Lower lobe of right lung (tissue), 2 donors: ENCODE measurements around the gene SMOC1. TPM values are rescaled to one million over a fixed set of nuclear protein-coding genes. Genes with fewer than 3 reads are reported as not detected.

Experiments
- ATAC-seq, 2 donors: fragments of 200-7000 bp; cut with Tn5 transposase; one replicate each; pipeline ENCODE4 v1.9.1; 2020 to 2022; ENCODE audit warnings: mild to moderate bottlenecking in 2 of 2, moderate library complexity in 2 of 2
- DNase-seq: peaks from one replicate; pipeline ENCODE4 v3.0.0-alpha.2; 2020
- H3K27ac ChIP-seq: fragments of 200-600 bp; one replicate; pipeline ENCODE4 v1.8.0; 2022
- H3K27me3 ChIP-seq: fragments of 200-600 bp; one replicate; pipeline ENCODE4 v1.8.0; 2022; ENCODE audit warnings: low read depth
- H3K36me3 ChIP-seq: fragments of 200-600 bp; one replicate; pipeline ENCODE4 v1.8.0; 2022; ENCODE audit warnings: mild to moderate bottlenecking
- H3K4me1 ChIP-seq: fragments of 200-600 bp; one replicate; pipeline ENCODE4 v1.8.0; 2022
- H3K4me3 ChIP-seq: fragments of 200-600 bp; one replicate; pipeline ENCODE4 v1.8.0; 2022; ENCODE audit warnings: mild to moderate bottlenecking
- H3K9me3 ChIP-seq: fragments of 200-600 bp; one replicate; pipeline ENCODE4 v1.8.0; 2022
- intact Hi-C: fragments of 100-400 bp; cut with DNase I; formaldehyde crosslinking; loops from one replicate; pipeline ENCODE4 v1.11.0; 2022
- total RNA-seq: library from RNA; stranded (reverse); fragmentation: NEBNext Ultra II Directional; extraction: Animal tissue kit (Norgen Biotek cat#: 25700); gene quantifications from one replicate; pipeline ENCODE4 v1.2.1, GENCODE V29; 2021
- TF ChIP-seq, protein P1 (sequence below): fragments of 200-600 bp; IDR thresholded peaks from one replicate; pipeline ENCODE4 v1.8.0; 2022; ENCODE audit warnings: antibody characterized with exemption, mild to moderate bottlenecking
- donor health status: DM: no; HTN: yes; CAD: no; lungs with severe emphysema.

SMOC1 gene
- total RNA-seq, 1 donor from 2014 or later, result 1.1 TPM

DNA sequence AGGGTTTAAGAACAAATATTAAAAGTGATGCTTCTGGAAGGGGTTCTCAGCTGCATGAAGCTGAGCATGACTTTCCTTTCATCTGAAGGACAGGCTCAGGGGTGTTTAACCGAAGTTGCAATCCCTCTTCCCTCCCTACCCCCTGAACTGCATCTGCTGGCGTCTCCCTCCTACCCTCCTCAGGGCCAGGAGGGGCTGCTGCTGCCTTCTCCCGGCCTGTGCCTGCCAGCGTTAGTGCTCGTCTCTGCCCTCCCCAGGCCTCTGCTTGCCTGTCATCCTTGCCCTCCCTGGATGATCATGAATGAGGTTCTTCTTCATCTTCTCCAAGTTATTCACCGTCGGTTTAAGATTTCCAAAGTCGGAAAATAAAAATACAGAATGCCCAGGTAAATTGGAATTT lies 12.2 kb downstream of the SMOC1 start:
- no peaks in the 10 kb centered on the region for H3K36me3 ChIP-seq
- no peaks in the 10 kb centered on the region for H3K4me1 ChIP-seq
- H3K9me3 ChIP-seq, result no peaks in the 10 kb centered on the region
- H3K27me3 ChIP-seq, result no peaks in the 10 kb centered on the region
- TF ChIP-seq, protein P1, sequence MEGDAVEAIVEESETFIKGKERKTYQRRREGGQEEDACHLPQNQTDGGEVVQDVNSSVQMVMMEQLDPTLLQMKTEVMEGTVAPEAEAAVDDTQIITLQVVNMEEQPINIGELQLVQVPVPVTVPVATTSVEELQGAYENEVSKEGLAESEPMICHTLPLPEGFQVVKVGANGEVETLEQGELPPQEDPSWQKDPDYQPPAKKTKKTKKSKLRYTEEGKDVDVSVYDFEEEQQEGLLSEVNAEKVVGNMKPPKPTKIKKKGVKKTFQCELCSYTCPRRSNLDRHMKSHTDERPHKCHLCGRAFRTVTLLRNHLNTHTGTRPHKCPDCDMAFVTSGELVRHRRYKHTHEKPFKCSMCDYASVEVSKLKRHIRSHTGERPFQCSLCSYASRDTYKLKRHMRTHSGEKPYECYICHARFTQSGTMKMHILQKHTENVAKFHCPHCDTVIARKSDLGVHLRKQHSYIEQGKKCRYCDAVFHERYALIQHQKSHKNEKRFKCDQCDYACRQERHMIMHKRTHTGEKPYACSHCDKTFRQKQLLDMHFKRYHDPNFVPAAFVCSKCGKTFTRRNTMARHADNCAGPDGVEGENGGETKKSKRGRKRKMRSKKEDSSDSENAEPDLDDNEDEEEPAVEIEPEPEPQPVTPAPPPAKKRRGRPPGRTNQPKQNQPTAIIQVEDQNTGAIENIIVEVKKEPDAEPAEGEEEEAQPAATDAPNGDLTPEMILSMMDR, result no peak
- DNase-seq (no peak), ATAC-seq (no peak)
- no peak overlapping the region for H3K4me3 ChIP-seq
- intact Hi-C loops, result no loop called here
- H3K27ac ChIP-seq, result no peak overlapping the region

DNA sequence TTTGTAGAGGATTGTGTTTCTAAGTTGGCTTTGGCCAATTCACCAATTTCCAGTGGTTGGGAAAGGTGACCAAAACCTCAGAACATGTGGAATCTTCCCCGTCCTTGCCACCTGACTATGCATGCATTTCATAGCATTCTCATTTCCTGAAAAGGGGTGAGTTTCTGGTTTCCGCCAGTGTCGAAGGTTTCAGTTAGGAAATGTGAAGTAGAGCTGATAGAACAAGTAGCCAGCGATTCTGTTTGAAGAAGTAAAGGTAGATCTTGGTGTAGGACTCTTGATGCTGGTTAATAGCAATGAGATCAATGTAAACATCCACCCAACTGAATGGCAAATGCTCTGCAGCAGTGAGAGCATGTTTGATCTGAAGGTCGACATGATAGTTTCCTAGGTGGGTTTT lies 15.9 kb downstream of the SMOC1 start:
- TF ChIP-seq, protein P1, result no peak
- Histone ChIP-seq H3K27me3 (no peaks in the 10 kb centered on the region), H3K4me3 (no peak overlapping the region), H3K27ac (no peak overlapping the region), H3K9me3 (peaks cover 20% of the 10 kb centered on the region), H3K36me3 (no peaks in the 10 kb centered on the region), H3K4me1 (no peaks in the 10 kb centered on the region)
- no peak for ATAC-seq
- intact Hi-C loops, result no loop called here
- no peak for DNase-seq

DNA sequence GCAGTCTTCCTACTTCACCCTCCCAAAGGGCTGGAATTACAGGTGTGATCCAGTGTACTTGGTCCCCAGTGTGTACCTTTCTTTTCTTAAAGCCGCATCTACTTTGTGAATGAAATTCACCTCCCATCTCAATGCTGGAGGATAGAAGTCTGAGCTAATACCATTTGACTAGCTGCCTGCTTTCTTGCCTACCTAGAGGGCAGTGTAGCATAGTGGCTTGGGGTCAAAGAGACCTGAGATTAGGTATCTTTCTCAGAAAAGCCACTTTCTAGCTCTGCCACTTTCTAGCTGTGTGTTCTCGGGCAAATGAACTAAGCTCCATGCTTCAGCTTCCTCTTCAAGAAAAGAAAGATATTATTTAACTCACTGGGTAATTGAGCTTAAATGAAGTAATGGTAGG lies 16.9 kb downstream of the SMOC1 start:
- no peak for ATAC-seq
- Histone ChIP-seq H3K4me3 (no peak overlapping the region), H3K36me3 (no peaks in the 10 kb centered on the region), H3K4me1 (no peaks in the 10 kb centered on the region), H3K9me3 (peaks cover 20% of the 10 kb centered on the region), H3K27me3 (no peaks in the 10 kb centered on the region), H3K27ac (no peak overlapping the region)
- TF ChIP-seq, protein P1, result no peak
- no peak for DNase-seq
- intact Hi-C loops, result no loop called here

DNA sequence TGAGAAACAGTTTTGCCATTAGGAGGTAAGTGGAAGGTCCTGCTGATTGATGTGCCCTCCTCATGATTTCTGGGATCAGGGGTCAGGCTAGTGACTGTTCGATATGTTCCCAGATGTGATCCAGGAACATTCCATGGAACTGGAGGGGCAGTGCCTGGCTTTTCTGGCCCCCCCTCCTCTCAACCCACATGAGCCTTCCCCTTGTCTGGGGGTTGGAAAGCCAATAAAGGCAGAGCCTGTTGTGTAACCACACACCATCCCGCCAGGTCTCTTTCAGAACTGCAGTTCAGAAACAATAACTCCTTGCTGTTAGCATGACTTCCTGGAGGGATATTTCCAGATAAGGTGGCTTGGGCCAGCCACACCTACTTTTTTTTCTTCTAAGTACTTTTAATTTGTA lies 17.8 kb downstream of the SMOC1 start:
- Histone ChIP-seq H3K9me3 (peaks cover 20% of the 10 kb centered on the region), H3K36me3 (no peaks in the 10 kb centered on the region), H3K4me1 (no peaks in the 10 kb centered on the region), H3K4me3 (no peak overlapping the region), H3K27me3 (no peaks in the 10 kb centered on the region), H3K27ac (no peak overlapping the region)
- intact Hi-C loops, result no loop called here
- DNase-seq (no peak), ATAC-seq (no peak)
- TF ChIP-seq, protein P1, result no peak

DNA sequence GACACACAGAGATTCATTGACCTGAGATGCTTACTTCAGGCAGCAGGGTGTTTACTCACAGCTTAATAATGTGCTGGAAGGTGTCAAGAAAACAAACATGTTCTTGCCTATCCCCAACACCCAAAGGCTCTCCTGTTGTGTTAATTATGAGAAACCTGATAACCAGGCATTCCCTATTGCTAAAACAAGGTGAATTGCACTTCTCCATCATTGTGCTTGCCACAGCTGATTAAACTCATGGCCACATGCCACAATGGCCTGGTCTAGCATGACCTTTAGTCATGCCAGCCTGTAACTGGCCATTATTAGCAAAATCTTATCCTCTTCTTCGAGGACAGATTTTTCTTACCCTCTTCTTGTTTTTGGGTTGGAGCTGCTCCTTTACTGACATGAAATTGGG lies 21.4 kb downstream of the SMOC1 start:
- H3K27ac ChIP-seq, result no peak overlapping the region
- H3K36me3 ChIP-seq, result no peaks in the 10 kb centered on the region
- DNase-seq (no peak), ATAC-seq (no peak)
- peaks cover 20% of the 10 kb centered on the region for H3K9me3 ChIP-seq
- TF ChIP-seq, protein P1, result no peak
- no peaks in the 10 kb centered on the region for H3K27me3 ChIP-seq
- H3K4me1 ChIP-seq, result no peaks in the 10 kb centered on the region
- intact Hi-C loops, result no loop called here
- H3K4me3 ChIP-seq, result no peak overlapping the region
